WERI-Rb-1 (cell line): Measurements from ENCODE around the gene MACROD1.
A peak's percentile ranks its signal among the peaks of the same experiment; 100 is the strongest.

Experiments
- DNase-seq: peaks from one replicate; pipeline ENCODE4 v3.0.0-alpha.2; 2020
- H3K27ac ChIP-seq: fragments of 250-450 bp; sonication (Bioruptor Pico); 2 replicates; pipeline ENCODE4 v1.5.1; 2020; ENCODE audit warnings: mild to moderate bottlenecking, moderate library complexity
- H3K27me3 ChIP-seq: fragments of 250-450 bp; sonication (Bioruptor Pico); 2 replicates; pipeline ENCODE4 v1.5.1; 2021; ENCODE audit warnings: mild to moderate bottlenecking, low read depth, moderate library complexity; ENCODE audit not compliant: insufficient read depth, severe bottlenecking
- H3K36me3 ChIP-seq: fragments of 250-450 bp; sonication (Bioruptor Pico); 2 replicates; pipeline ENCODE4 v1.5.1; 2020; ENCODE audit warnings: mild to moderate bottlenecking, moderate library complexity
- H3K4me3 ChIP-seq: 2 replicates; pipeline ENCODE4 v1.5.1; 2011; ENCODE audit warnings: low read depth, mild to moderate bottlenecking, control low read depth, low read length
- H3K9me3 ChIP-seq: fragments of 250-450 bp; sonication (Bioruptor Pico); 2 replicates; pipeline ENCODE4 v1.5.1; 2021; ENCODE audit warnings: mild to moderate bottlenecking, moderate library complexity; ENCODE audit not compliant: severe bottlenecking
- TF ChIP-seq, protein P1 (sequence below): IDR thresholded peaks from 2 replicates; pipeline ENCODE4 v1.5.1; 2011; ENCODE audit warnings: low read depth, mild to moderate bottlenecking, control low read depth, inconsistent platforms, low read length

MACROD1 gene

GRCh38 chr11:64192434-64192833 lies 26.5 kb upstream of the MACROD1 start:
- no peaks in the 10 kb centered on the region for H3K27me3 ChIP-seq
- H3K4me3 ChIP-seq, result no peak overlapping the region
- H3K9me3 ChIP-seq, result no peaks in the 10 kb centered on the region
- DNase-seq, result no peak
- H3K27ac ChIP-seq, result no peak overlapping the region
- peaks cover 88% of the 10 kb centered on the region for H3K36me3 ChIP-seq
- TF ChIP-seq, protein P1, sequence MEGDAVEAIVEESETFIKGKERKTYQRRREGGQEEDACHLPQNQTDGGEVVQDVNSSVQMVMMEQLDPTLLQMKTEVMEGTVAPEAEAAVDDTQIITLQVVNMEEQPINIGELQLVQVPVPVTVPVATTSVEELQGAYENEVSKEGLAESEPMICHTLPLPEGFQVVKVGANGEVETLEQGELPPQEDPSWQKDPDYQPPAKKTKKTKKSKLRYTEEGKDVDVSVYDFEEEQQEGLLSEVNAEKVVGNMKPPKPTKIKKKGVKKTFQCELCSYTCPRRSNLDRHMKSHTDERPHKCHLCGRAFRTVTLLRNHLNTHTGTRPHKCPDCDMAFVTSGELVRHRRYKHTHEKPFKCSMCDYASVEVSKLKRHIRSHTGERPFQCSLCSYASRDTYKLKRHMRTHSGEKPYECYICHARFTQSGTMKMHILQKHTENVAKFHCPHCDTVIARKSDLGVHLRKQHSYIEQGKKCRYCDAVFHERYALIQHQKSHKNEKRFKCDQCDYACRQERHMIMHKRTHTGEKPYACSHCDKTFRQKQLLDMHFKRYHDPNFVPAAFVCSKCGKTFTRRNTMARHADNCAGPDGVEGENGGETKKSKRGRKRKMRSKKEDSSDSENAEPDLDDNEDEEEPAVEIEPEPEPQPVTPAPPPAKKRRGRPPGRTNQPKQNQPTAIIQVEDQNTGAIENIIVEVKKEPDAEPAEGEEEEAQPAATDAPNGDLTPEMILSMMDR, result no peak

- Histone ChIP-seq H3K36me3 (peaks cover 30% of the 10 kb centered on the region), H3K27ac (no peak overlapping the region; the same call in 1 of the 2 replicates), H3K9me3 (no peaks in the 10 kb centered on the region), H3K27me3 (no peaks in the 10 kb centered on the region), H3K4me3 (no peak overlapping the region)
- DNase-seq, result peak; percentile 26
- TF ChIP-seq, protein P1, result no peak
These were observed 20.7 kb upstream of the MACROD1 start for GRCh38 chr11:64186492-64187165.

DNA sequence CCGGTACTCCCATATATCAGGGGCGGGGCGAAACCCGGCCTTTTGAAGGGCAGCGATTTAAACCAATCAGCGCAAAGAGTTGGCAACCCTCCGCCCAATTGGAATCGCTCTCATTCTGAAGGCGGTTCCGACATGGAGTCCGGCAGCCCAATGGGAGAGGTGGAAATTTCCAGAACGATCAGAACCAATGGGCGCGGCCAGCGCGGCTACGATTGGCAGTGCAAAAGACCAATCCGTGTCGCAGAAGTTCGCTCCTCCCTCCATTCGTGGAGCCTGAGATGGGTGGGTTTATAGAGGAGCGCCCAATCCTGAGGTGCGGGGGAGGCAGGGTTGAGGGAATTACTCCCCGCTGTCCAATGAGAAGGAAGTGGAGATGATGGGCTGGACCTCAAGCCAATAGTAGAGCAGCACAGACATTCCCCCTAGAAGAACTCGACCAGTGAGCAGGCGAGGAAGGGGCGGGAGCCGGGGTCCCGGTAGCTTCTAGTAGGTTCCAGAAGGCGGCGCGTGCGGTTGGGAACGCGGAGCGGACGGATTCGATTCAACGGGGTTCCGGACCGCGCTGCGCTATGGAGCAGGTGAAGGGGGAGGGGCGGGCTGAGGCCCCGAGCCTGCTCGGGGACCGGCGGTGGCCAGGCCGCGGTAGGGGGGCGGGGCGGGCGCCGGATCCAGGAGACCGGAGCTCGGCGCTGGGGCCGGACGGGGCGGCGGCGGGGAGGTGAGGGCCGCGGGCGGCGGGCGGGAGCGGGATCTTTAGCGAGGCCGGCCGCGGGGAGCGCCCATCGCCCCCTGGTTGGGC lies 20.0 kb upstream of the MACROD1 start, which contains the start of gene STIP1:
STIP1 (plus strand) TSS at position 479 of the 799 bp plus-strand sequence; CDS start at position 570, 91 bp downstream.
- Histone ChIP-seq H3K27me3 (no peaks in the 10 kb centered on the region), H3K36me3 (peaks cover 22% of the 10 kb centered on the region), H3K27ac (peak within 1 kb of the TSS; percentile 95), H3K9me3 (no peaks in the 10 kb centered on the region), H3K4me3 (peak within 1 kb of the TSS; percentile 85)
- peak; percentile 99 for DNase-seq
- TF ChIP-seq, protein P1, result no peak; the same call in 1 of the 2 replicates

GRCh38 chr11:64185175-64185692 lies 19.3 kb upstream of the MACROD1 start:
- TF ChIP-seq, protein P1, result no peak
- Histone ChIP-seq H3K27ac (peak overlapping the region; percentile 95), H3K9me3 (no peaks in the 10 kb centered on the region), H3K4me3 (peak overlapping the region; percentile 85), H3K27me3 (no peaks in the 10 kb centered on the region), H3K36me3 (peaks cover 16% of the 10 kb centered on the region)
- no peak for DNase-seq

DNA sequence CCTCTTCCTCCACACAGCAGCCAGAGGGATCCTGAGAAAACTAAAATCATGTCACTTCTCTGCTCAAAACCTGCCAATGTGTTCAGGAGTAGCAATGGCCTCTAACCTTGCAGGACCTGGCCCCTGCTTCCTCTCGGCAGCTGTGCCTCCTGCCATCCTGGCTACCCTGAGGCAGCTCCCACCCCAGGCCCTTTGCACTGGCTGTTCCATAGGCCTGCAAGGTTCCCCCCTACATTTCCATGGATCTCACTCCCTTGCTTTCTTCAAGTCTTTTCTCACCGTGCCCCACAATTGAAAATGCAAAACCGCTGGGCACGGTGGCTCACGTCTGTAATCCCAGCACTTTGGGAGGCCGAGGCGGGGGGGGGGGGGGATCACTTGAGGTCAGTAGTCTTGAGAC lies 18.0 kb upstream of the MACROD1 start:
- Histone ChIP-seq H3K27ac (peak overlapping the region; percentile 73), H3K9me3 (peaks cover 4% of the 10 kb centered on the region), H3K27me3 (no peaks in the 10 kb centered on the region), H3K4me3 (no peak overlapping the region), H3K36me3 (peaks cover 17% of the 10 kb centered on the region)
- TF ChIP-seq, protein P1, result no peak
- no peak for DNase-seq
